Activated naive CD4-positive, alpha-beta T cell treated with anti-CD3 and anti-CD28 coated beads, Interleukin-2, amount 10 ng/mL, durations not matched to agents 7 days and 5 days (primary cell): ENCODE measurements around the gene CGREF1.
"Not testable (repeated sequence)": the region's sequence is repeated elsewhere in the genome, so short reads cannot be mapped to it uniquely, and the experiment has no call there.

Experiments
- CTCF ChIA-PET: fragments of 350-600 bp; sonication (Branson Sonifier 250); formaldehyde crosslinking; loops from one replicate; lab custom pipeline; 2021; ENCODE audit warnings: antibody characterized with exemption; lab: Charles Lee
- DNase-seq: peaks from one replicate; pipeline ENCODE4 v3.0.0-alpha.2; 2020
- H3K27ac Mint-ChIP-seq: one replicate; pipeline ENCODE4 v1.8.0; 2021; ENCODE audit warnings: mild to moderate bottlenecking, moderate library complexity, mixed read lengths
- H3K27me3 Mint-ChIP-seq: one replicate; pipeline ENCODE4 v1.8.0; 2021; ENCODE audit warnings: mild to moderate bottlenecking, mixed read lengths
- H3K36me3 Mint-ChIP-seq: one replicate; pipeline ENCODE4 v1.8.0; 2021; ENCODE audit warnings: mixed read lengths
- H3K4me1 Mint-ChIP-seq: one replicate; pipeline ENCODE4 v1.8.0; 2021; ENCODE audit warnings: mixed read lengths
- H3K4me3 Mint-ChIP-seq: one replicate; pipeline ENCODE4 v1.8.0; 2021; ENCODE audit warnings: mild to moderate bottlenecking, moderate library complexity, mixed read lengths
- H3K9me3 Mint-ChIP-seq: one replicate; pipeline ENCODE4 v1.8.0; 2021; ENCODE audit warnings: mixed read lengths

Gene CGREF1

DNA sequence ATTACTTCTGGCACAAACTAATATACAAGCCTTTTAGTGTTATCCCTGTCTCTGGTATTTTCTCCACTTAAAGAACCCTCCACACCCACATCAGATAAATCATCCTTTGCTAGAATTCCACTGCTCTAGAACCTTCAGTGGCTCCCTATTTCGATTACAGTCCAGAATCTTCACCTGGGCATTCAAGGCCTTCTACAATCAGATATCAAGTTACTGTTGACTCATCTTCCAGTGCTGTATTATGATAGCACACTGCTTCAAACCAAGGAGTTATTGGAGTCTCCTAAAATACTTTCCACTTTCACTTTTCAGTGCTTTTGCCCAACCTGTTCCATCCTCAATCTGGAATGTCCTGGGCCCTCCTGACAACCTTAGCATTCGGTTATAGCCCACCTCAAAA lies 3.4 kb downstream of the CGREF1 start:
- no peaks in the 10 kb centered on the region for H3K36me3 Mint-ChIP-seq
- no peak overlapping the region for H3K27ac Mint-ChIP-seq
- peaks cover 13% of the 10 kb centered on the region for H3K4me1 Mint-ChIP-seq
- CTCF ChIA-PET, result interaction anchor here (0.8 to 1.9 kb wide), 2 partner anchors 12 to 15 kb away, joined by 3 to 6 read pairs; no protein-coding TSS in a partner anchor
- peaks cover 54% of the 10 kb centered on the region for H3K27me3 Mint-ChIP-seq
- DNase-seq, result no peak
- no peak overlapping the region for H3K4me3 Mint-ChIP-seq
- no peaks in the 10 kb centered on the region for H3K9me3 Mint-ChIP-seq

DNA sequence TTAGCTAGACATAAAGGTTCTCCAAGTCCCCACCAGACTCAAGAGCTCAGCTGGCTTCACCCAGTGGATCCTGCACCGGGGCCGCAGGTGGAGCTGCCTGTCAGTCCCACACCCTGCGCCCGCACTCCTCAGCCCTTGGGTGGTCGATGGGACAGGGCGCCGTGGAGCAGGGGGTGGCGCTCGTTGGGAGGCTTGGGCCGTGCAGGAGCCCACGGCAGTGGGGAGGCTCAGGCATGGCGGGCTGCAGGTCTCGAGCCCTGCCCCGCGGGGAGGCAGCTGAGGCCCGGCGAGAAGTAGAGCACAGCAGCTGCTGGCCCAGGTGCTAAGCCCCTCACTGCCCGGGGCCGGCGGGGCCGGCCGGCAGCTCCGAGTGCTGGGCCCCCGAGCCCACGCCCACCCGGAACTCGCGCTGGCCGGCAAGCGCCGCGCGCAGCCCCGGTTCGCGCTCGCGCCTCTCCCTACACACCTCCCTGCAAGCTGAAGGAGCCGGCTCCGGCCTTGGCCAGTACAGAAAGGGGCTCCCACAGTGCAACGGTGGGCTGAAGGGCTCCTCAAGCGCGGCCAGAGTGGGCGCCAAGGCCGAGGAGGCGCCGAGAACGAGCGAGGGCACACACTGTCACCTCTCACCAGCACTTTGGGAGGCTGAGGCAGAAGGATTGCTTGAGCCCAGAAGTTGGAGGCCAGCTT lies 7.4 kb downstream of the CGREF1 start:
- H3K4me3 Mint-ChIP-seq, CTCF ChIA-PET: not testable (repeated sequence)

DNA sequence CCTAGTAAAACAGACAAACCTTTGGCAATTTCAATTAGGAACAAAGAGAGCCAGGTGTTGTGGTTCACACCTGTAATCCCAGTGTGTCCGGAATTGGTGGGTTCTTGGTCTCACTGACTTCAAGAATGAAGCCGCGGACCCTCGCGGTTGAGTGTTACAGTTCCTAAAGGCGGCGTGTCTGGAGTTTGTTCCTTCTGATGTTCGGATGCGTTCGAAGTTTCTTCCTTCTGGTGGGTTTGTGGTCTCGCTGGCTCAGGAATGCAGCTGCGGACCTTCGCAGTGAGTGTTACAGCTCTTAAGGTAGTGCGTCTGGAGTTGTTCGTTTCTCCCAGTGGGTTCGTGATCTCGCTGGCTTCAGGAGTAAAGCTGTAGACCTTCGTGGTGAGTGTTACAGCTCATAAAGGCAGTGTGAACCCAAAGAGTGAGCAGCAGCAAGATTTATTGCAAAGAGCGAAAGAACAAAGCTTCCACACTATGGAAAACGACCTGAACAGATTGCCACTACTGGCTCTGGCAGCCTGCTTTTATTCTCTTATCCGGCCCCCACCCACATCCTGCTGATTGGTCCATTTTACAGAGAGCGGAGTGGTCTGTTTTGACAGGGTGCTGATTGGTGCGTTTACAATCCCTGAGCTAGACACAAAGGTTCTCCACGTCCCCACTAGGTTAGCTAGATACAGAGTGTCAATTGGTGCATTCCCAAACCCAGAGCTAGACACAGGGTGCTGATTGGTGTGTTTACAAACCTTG lies 8.2 kb downstream of the CGREF1 start:
- CTCF ChIA-PET, H3K27ac Mint-ChIP-seq, DNase-seq, H3K4me3 Mint-ChIP-seq, H3K4me1 Mint-ChIP-seq, H3K9me3 Mint-ChIP-seq, H3K36me3 Mint-ChIP-seq: not testable (repeated sequence)
- peaks cover 28% of the 10 kb centered on the region for H3K27me3 Mint-ChIP-seq

More for the DNA sequence above, 7.4 kb downstream of the CGREF1 start:
- not testable (repeated sequence) for DNase-seq, H3K27ac Mint-ChIP-seq, H3K36me3 Mint-ChIP-seq, H3K9me3 Mint-ChIP-seq, H3K4me1 Mint-ChIP-seq
- peaks cover 28% of the 10 kb centered on the region for H3K27me3 Mint-ChIP-seq

DNA sequence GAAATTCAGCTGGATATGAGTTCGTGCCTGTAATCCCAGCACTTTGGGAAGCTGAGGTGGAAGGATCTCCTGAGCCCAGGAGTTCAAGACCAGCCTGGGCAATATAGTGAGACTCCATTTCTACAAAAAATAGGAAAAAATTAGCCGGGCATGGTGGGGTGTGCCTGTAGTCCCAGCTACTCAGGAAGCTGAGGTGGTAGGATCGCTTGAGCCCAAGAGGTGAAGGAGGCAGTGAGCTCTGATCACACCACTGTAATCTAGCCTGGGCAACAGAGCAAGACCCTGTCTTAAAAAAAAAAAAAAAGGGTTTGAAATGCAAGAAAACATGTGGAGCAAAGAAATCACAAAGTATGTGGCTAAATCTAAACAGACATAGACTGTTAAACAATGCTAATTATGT lies 9.8 kb downstream of the CGREF1 start:
- no peak overlapping the region for H3K27ac Mint-ChIP-seq
- H3K4me3 Mint-ChIP-seq, result no peak overlapping the region
- CTCF ChIA-PET, result no interaction called here
- no peak for DNase-seq
- H3K4me1 Mint-ChIP-seq, result no peaks in the 10 kb centered on the region
- H3K27me3 Mint-ChIP-seq, result peaks cover 28% of the 10 kb centered on the region
- H3K9me3 Mint-ChIP-seq, result no peaks in the 10 kb centered on the region
- no peaks in the 10 kb centered on the region for H3K36me3 Mint-ChIP-seq

DNA sequence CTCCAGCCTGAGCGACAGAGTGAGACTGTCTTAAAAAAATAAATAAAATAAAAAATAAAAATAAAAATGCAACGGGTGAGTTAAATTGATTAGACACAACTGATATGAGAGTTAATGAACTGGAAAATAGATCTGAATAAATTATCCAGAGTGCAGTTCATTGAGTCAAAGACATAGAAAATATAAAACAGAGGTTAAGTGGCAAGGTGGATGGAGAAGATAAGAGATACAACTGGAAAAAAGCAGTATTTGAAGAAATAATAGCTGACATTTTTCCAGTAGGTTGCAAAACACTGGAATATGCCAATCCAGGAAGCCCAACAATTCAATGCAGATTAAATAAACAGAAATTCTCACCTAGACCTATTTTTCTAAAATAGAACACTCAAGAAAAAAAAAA lies 10.7 kb downstream of the CGREF1 start:
- CTCF ChIA-PET, result no interaction called here

DNA sequence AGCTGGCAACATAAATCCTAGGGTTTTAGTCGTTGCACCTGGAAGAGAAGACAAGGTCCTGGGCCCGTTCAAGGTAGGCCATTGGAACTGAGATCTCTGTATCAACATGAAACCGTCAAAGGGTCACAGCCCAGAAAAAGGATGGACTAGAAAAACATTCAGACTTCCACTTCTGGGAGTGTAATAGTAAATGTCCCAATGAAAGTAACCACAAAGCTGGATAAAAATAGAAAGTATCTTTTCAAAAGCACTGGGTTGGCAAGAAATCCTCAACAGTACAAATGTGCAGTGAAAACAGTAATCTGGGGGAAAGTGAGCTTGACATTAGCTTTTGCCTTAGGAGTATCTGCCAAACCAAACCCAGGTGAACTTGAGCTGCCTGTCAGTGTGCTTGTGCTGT lies 12.9 kb downstream of the CGREF1 start:
- DNase-seq, result no peak
- H3K4me3 Mint-ChIP-seq, result no peak overlapping the region
- no peak overlapping the region for H3K27ac Mint-ChIP-seq
- H3K9me3 Mint-ChIP-seq, result no peaks in the 10 kb centered on the region
- no peaks in the 10 kb centered on the region for H3K36me3 Mint-ChIP-seq
- peaks cover 19% of the 10 kb centered on the region for H3K27me3 Mint-ChIP-seq
- CTCF ChIA-PET, result interaction anchor here (1.7 kb wide), 1 partner anchor 9 kb away, joined by 3 read pairs; no protein-coding TSS in a partner anchor
- H3K4me1 Mint-ChIP-seq, result no peaks in the 10 kb centered on the region

More for the DNA sequence above, 10.7 kb downstream of the CGREF1 start:
- Mint-ChIP-seq H3K27ac (no peak overlapping the region), H3K4me1 (no peaks in the 10 kb centered on the region), H3K9me3 (no peaks in the 10 kb centered on the region), H3K36me3 (no peaks in the 10 kb centered on the region), H3K4me3 (no peak overlapping the region), H3K27me3 (peaks cover 25% of the 10 kb centered on the region)
- DNase-seq, result no peak

DNA sequence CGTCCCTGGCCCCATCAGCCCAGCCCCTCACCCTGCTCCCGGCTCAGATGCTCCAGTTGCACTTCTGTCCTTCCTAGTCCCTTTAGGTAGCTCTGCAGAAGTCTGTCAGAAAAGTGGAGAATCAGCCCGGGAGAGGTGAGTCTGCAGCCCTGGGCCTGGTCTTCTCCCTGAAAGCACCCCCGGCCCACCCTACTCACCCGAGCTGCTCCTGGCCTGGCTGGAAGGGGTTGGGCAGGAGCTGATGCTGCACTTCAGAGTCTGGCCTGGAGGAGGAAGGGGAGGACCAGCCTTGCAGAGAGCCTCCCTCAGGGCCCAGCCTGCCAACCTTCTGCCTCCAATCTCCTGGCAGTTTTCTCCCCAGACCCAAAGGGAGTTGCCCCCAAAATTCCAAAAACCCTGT lies 16.6 kb downstream of the CGREF1 start:
- CTCF ChIA-PET, result interaction anchor here (1.3 to 4.6 kb wide), 2 partner anchors 140 to 177 kb away, joined by 3 to 28 read pairs; partner anchors contain the start of gene TRIM54
- no peaks in the 10 kb centered on the region for H3K36me3 Mint-ChIP-seq
- no peaks in the 10 kb centered on the region for H3K9me3 Mint-ChIP-seq
- no peak overlapping the region for H3K4me3 Mint-ChIP-seq
- H3K27me3 Mint-ChIP-seq, result peaks cover 10% of the 10 kb centered on the region
- H3K4me1 Mint-ChIP-seq, result no peaks in the 10 kb centered on the region
- DNase-seq, result no peak
- H3K27ac Mint-ChIP-seq, result no peak overlapping the region

DNA sequence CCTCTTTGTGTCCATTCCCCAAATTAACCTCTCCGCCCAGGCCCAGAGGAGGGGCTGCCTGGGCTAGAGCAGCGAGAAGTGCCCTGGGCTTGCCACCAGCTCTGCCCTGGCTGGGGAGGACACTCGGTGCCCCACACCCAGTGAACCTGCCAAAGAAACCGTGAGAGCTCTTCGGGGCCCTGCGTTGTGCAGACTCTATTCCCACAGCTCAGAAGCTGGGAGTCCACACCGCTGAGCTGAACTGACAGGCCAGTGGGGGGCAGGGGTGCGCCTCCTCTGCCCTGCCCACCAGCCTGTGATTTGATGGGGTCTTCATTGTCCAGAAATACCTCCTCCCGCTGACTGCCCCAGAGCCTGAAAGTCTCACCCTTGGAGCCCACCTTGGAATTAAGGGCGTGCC lies 18.9 kb downstream of the CGREF1 start:
- Mint-ChIP-seq H3K4me3 (no peak overlapping the region), H3K9me3 (no peaks in the 10 kb centered on the region), H3K27me3 (peaks cover 5% of the 10 kb centered on the region), H3K4me1 (peaks cover 13% of the 10 kb centered on the region), H3K27ac (no peak overlapping the region), H3K36me3 (no peaks in the 10 kb centered on the region)
- CTCF ChIA-PET, result interaction anchor here (0.9 to 4.6 kb wide), 7 partner anchors 15 to 203 kb away, joined by 3 to 28 read pairs (median 6); partner anchors contain the start of genes ABHD1 and TRIM54
- DNase-seq, result no peak

DNA sequence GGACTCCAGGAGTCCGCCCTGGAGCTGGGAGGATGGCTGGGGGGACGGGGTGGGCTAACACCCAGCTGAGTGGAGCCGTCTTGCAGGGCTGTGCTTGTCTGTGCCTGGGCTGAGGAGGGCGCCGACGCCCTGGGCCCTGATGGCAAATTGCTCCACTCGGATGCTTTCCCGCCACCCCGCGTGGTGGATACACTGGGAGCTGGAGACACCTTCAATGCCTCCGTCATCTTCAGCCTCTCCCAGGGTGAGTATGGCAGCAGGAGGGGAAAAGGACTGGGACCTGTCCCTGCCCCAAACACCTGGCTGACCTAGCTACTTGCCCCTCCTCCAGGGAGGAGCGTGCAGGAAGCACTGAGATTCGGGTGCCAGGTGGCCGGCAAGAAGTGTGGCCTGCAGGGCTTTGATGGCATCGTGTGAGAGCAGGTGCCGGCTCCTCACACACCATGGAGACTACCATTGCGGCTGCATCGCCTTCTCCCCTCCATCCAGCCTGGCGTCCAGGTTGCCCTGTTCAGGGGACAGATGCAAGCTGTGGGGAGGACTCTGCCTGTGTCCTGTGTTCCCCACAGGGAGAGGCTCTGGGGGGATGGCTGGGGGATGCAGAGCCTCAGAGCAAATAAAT lies 19.5 kb downstream of the CGREF1 start:
- Mint-ChIP-seq H3K4me3 (no peak overlapping the region), H3K4me1 (peaks cover 13% of the 10 kb centered on the region), H3K9me3 (no peaks in the 10 kb centered on the region), H3K36me3 (no peaks in the 10 kb centered on the region), H3K27ac (no peak overlapping the region), H3K27me3 (peaks cover 5% of the 10 kb centered on the region)
- DNase-seq, result no peak
- CTCF ChIA-PET, result interaction anchor here (0.8 to 4.6 kb wide), 10 partner anchors 15 to 204 kb away, joined by 3 to 28 read pairs (median 5); partner anchors contain the start of genes ABHD1, AGBL5, PREB and TRIM54

DNA sequence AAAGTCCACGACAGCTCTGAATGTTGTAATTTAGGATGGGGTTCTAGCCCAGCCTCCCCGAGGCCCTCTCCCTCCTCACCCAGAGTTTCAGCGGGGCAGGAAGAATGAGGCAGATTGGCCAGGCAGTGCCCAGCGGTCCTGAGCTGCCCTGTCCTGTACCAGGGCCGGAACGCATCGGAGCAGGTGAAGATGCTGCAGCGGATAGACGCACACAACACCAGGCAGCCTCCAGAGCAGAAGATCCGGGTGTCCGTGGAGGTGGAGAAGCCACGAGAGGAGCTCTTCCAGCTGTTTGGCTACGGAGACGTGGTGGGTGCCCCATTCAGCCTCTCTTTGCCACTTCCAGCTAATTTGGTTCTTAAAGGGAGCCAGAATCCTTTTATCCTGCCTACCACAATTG lies 21.6 kb downstream of the CGREF1 start:
- no peaks in the 10 kb centered on the region for H3K9me3 Mint-ChIP-seq
- peaks cover 13% of the 10 kb centered on the region for H3K4me1 Mint-ChIP-seq
- H3K4me3 Mint-ChIP-seq, result no peak overlapping the region
- H3K27me3 Mint-ChIP-seq, result no peaks in the 10 kb centered on the region
- CTCF ChIA-PET, result interaction anchor here (0.8 to 3.0 kb wide), 11 partner anchors 9 to 251 kb away, joined by 3 to 13 read pairs (median 3); partner anchors contain the start of genes KHK and PREB
- H3K27ac Mint-ChIP-seq, result no peak overlapping the region
- DNase-seq, result no peak
- no peaks in the 10 kb centered on the region for H3K36me3 Mint-ChIP-seq

DNA sequence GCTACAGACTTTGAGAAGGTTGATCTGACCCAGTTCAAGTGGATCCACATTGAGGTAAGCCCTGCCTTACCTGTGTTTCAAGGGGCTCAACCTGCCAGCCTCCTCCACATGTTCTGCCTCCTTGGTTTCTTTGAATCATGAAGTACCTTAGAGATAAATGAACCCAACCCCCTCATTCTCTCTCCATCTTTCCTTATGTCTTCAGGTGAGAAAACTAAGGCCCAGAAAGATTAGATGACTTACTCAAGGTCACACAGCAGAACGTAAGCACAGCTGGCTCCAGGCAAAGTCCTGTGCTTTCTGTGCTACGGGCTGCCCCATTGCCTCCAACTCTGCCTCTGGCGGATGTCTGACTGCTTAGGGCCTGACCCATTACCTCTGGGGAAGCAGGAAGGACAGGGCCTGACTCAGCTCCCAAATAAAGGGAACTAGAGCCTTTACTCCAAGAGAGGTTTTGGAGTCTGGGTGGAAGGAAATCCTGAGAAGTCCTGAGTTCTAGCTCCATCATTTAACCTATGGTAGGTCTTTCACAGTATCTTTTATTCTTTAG lies 22.1 kb downstream of the CGREF1 start:
- DNase-seq, result no peak
- H3K9me3 Mint-ChIP-seq, result no peaks in the 10 kb centered on the region
- H3K4me3 Mint-ChIP-seq, result no peak overlapping the region
- no peak overlapping the region for H3K27ac Mint-ChIP-seq
- CTCF ChIA-PET, result interaction anchor here (0.8 to 3.0 kb wide), 9 partner anchors 9 to 206 kb away, joined by 3 to 13 read pairs (median 3); partner anchors contain the start of genes KHK and PREB
- peaks cover 13% of the 10 kb centered on the region for H3K4me1 Mint-ChIP-seq
- no peaks in the 10 kb centered on the region for H3K27me3 Mint-ChIP-seq
- H3K36me3 Mint-ChIP-seq, result no peaks in the 10 kb centered on the region

DNA sequence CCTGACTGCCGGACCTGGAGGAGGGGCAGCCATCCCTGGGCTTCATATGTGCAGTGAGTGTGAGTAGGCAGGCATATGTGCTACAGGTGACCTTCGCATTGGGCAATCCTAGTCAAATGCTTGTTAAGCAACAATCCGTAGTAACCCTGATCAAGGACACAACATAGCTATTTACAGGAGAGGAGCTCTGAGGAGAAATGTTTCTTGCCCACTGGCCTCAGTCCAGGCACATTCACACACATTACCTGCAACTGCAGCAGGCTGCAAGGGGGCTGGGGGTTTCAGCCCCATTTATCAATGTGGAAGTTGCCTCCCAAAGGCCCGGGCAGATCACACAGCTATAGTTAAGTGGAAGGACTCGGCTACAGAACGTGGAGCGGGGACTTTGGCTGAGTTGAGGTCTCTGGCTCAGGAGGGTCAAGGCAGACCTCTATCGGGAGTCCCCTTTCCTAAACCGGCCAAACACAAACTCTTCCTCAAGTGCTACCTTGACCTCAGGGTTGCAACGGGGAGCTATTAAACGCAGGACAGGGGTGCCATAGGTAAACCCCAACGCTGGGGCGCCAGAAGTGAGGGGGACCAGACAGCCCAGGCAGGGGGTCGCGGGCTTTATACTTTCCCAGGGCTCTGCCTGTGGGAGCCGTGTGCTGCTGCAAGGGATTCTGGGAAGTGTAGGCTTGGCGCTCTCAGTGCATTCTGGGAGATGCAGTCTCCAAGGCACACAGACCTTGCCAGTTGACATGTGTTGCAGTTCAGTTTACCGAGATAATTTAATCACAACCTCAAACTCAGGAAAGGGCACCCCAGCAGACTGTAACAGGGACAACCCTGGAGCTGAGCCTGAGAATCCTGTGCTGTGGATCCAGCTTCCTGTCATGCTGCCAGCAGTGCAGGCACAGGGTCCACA lies 22.9 kb downstream of the CGREF1 start:
- H3K4me3 Mint-ChIP-seq, result no peak overlapping the region
- no peaks in the 10 kb centered on the region for H3K36me3 Mint-ChIP-seq
- H3K9me3 Mint-ChIP-seq, result no peaks in the 10 kb centered on the region
- peak; percentile 67 for DNase-seq
- H3K27ac Mint-ChIP-seq, result no peak overlapping the region
- CTCF ChIA-PET, result interaction anchor here (0.9 to 3.0 kb wide), 4 partner anchors 9 to 207 kb away, joined by 3 to 13 read pairs (median 7); partner anchors contain the start of gene KHK
- no peaks in the 10 kb centered on the region for H3K27me3 Mint-ChIP-seq
- H3K4me1 Mint-ChIP-seq, result peaks cover 15% of the 10 kb centered on the region

DNA sequence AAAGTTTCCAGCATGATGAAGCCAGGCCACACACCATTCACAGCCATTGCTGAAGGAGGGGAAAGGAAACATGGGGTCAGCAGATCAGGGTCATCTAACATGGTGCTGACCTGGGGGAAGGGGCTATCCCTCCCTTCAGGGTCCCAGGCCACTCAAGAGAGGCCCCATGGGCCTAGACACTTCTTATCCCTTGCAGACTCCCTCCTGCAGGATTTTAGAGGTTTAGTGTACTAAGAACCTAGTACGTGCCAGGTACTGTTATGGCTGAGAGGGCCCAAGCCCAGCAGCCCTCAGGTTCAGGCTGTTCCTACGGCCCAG lies 23.5 kb downstream of the CGREF1 start:
- Mint-ChIP-seq H3K27ac (no peak overlapping the region), H3K4me1 (peaks cover 15% of the 10 kb centered on the region), H3K36me3 (no peaks in the 10 kb centered on the region), H3K9me3 (no peaks in the 10 kb centered on the region), H3K27me3 (no peaks in the 10 kb centered on the region), H3K4me3 (no peak overlapping the region)
- CTCF ChIA-PET, result interaction anchor here (0.9 to 3.0 kb wide), 3 partner anchors 97 to 208 kb away, joined by 3 to 13 read pairs (median 8); no protein-coding TSS in a partner anchor
- no peak for DNase-seq
